Activated CD8-positive, alpha-beta T cell treated with anti-CD3 and anti-CD28 coated beads, Interleukin-2, amount 10 ng/mL, durations not matched to agents 7 days and 5 days (primary cell): ENCODE data around the gene IFT122. TPM values are rescaled to one million over a fixed set of nuclear protein-coding genes. Genes with fewer than 3 reads are reported as not detected.
"Not testable (repeated sequence)": the region's sequence is repeated elsewhere in the genome, so short reads cannot be mapped to it uniquely, and the experiment has no call there.

ENCODE experiments used
- ATAC-seq: fragments of 150-1000 bp; cut with Tn5 transposase; one replicate; pipeline ENCODE4 v1.10.0; 2021; ENCODE audit warnings: moderate library complexity
- CTCF ChIA-PET: fragments of 350-600 bp; sonication (Branson Sonifier 250); formaldehyde crosslinking; loops from one replicate; lab custom pipeline; 2021; ENCODE audit warnings: antibody characterized with exemption; lab: Charles Lee
- POLR2A ChIA-PET: fragments of 350-600 bp; sonication (Branson Sonifier 250); formaldehyde crosslinking; loops from one replicate; lab custom pipeline; 2021; ENCODE audit warnings: antibody characterized with exemption; lab: Charles Lee
- DNase-seq: peaks from one replicate; pipeline ENCODE4 v3.0.0-alpha.2; 2020
- H3K27ac Mint-ChIP-seq: one replicate; pipeline ENCODE4 v1.8.0; 2021; ENCODE audit warnings: mild to moderate bottlenecking, mixed read lengths
- H3K27me3 Mint-ChIP-seq: one replicate; pipeline ENCODE4 v1.8.0; 2021; ENCODE audit warnings: low read depth, mixed read lengths
- H3K36me3 Mint-ChIP-seq: one replicate; pipeline ENCODE4 v1.8.0; 2021; ENCODE audit warnings: low read depth, mixed read lengths
- H3K4me1 Mint-ChIP-seq: one replicate; pipeline ENCODE4 v1.8.0; 2021; ENCODE audit warnings: low read depth, mixed read lengths
- H3K4me3 Mint-ChIP-seq: one replicate; pipeline ENCODE4 v1.8.0; 2021; ENCODE audit warnings: mild to moderate bottlenecking, mixed read lengths
- H3K9me3 Mint-ChIP-seq: one replicate; pipeline ENCODE4 v1.8.0; 2022; ENCODE audit warnings: mixed read lengths; ENCODE audit not compliant: insufficient read depth
- total RNA-seq, 2 experiments: library from RNA; stranded (reverse); gene quantifications; one replicate each; pipeline ENCODE4 v1.2.3, GENCODE V29; 2021

IFT122 gene
- total RNA-seq, 2 experiments from 2014 or later = 22.3 to 25.6 TPM

DNA sequence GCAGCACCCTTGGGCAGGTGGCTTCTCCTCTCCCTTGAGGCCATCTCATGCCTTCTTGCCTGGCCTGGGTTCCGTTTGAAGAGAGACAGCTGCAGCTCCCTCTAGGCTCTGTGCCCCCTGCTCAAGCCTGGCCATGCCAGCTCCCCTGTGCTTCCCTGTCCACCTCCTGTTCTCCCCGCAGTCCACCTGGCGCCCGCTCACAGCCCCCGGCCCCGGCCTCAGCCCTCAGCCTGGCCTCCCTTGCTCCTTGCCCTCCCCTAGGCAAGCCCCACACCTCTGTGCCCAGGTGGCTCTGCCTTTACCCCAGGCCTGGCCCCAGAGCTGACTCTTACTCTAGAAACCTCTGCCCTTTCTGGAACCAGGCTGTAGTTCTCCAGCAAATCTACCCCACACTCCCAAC lies 74.5 kb downstream of the IFT122 start:
- Mint-ChIP-seq H3K4me3 (no peak overlapping the region), H3K36me3 (peaks cover 2% of the 10 kb centered on the region), H3K27me3 (no peaks in the 10 kb centered on the region), H3K4me1 (peaks cover 16% of the 10 kb centered on the region), H3K27ac (no peak overlapping the region), H3K9me3 (no peaks in the 10 kb centered on the region)
- ATAC-seq (no peak), DNase-seq (no peak)
- ChIA-PET POLR2A (no interaction called here), CTCF (no interaction called here)

DNA sequence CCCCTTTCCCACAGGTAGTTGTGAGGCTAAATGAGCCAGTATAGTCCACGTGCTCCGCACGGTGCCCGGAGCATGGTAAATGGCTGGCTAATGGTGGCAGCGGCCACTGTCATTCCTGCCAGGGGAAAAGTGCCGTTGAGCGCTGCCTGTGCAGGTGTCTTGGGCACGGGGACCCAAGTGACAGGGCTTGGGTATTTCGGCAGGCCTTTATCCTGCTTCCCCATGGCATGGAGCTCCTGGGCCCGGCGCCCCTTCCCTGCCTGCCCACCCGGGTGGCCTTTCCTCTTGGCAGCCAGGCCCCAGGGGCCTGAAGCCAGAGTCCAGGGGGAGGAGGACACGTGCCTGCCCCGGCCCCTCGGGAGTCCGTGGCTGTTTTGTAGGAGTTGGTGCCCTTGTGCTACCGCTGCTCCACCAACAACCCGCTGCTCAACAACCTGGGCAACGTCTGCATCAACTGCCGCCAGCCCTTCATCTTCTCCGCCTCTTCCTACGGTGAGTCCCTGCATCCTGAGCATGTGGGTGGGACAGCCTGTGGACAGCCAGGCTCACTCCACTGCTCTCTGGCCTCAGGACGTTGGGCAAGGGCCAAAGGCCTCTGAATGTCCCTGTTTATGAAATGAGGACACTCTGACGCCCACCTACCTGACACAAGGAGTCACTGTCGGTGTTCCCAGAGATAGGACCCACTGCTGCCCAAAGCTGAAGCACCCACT lies 75.2 kb downstream of the IFT122 start:
- H3K9me3 Mint-ChIP-seq, POLR2A ChIA-PET, H3K27me3 Mint-ChIP-seq, ATAC-seq, H3K4me3 Mint-ChIP-seq, H3K36me3 Mint-ChIP-seq, DNase-seq, CTCF ChIA-PET, H3K27ac Mint-ChIP-seq: not testable (repeated sequence)
- peaks cover 16% of the 10 kb centered on the region for H3K4me1 Mint-ChIP-seq

DNA sequence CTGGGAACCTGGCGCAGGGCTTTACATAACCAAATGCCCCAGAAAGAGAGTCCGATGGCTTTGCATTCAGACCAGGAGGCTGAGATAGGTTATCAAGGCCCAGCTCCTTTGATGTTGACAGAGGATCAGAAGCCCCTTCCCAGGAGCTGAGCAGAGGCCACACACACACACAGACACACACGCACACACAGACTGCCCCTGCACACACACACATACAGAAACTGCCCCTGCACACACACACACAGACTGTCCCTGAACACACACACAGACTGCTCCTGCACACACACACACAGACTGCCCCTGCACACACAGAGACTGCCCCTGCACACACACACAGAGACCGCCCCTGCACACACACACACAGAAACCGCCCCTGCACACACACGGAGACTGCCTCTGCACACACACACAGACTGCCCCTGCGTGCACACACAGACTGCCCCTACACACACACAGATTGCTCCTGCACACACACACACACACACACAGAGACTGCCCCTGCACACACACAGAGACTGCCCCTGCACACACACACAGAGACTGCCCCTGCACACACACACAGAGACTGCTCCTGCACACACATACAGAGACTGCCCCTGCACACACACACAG lies 75.9 kb downstream of the IFT122 start:
- H3K4me3 Mint-ChIP-seq, H3K9me3 Mint-ChIP-seq, H3K36me3 Mint-ChIP-seq, CTCF ChIA-PET, ATAC-seq, POLR2A ChIA-PET, DNase-seq, H3K27me3 Mint-ChIP-seq: not testable (repeated sequence)
- peak overlapping the region; percentile 55 for H3K27ac Mint-ChIP-seq
- H3K4me1 Mint-ChIP-seq = peaks cover 11% of the 10 kb centered on the region

DNA sequence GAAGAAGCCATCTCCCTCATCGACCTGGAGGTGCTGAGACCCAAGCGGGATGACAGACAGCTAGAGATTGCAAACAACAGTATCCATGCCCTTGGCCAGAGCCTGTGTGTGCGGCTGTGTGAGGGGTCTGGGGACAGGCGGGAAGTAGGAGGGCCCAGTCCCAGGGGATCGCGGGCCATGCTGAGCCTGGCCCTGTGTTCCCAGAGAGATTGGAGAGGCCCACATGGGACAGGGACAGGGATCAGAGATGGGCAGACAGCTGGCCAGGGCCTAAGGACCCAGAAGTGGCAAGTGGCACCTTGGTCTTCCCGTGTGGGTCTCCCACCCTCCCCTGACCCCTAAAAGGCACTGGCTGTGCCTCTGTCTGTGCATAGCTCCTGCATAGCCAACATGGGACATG lies 77.5 kb downstream of the IFT122 start:
- ChIA-PET POLR2A (no interaction called here), CTCF (interaction anchor here (1.1 kb wide), 1 partner anchor 134 kb away, joined by 5 read pairs; no protein-coding TSS in a partner anchor)
- no peak overlapping the region for H3K4me3 Mint-ChIP-seq
- H3K9me3 Mint-ChIP-seq = no peaks in the 10 kb centered on the region
- no peaks in the 10 kb centered on the region for H3K27me3 Mint-ChIP-seq
- ATAC-seq (no peak), DNase-seq (no peak)
- H3K27ac Mint-ChIP-seq = no peak overlapping the region
- H3K36me3 Mint-ChIP-seq = no peaks in the 10 kb centered on the region
- H3K4me1 Mint-ChIP-seq = no peaks in the 10 kb centered on the region

DNA sequence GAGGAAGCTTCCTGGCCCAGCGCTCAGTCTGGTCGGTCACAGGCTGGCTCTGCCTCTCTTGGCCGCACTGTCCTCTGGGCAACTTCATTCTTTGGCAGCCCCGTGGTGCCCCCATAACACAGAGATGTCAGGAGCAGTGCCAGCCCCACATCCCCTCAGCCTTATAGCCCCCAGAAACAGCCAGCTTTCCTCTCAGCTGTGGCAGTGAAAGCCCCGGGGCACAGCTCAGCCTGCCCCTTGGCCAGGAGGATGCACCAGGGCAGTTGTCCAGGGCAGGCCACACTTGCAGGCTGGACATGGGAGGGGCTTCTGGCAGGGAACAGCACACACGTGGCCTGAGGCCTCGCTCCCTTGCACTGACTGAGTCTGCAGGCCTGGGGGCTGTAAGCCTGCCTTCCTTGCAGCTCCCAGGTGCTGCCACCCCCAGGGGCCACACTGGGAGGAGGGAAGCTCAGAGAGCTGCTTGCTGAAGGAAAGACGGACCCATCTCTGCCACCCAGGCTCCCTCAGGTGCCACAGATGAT lies 78.1 kb downstream of the IFT122 start:
- H3K4me3 Mint-ChIP-seq = no peak overlapping the region
- ATAC-seq = no peak
- H3K36me3 Mint-ChIP-seq = no peaks in the 10 kb centered on the region
- DNase-seq = no peak
- no peaks in the 10 kb centered on the region for H3K9me3 Mint-ChIP-seq
- H3K27ac Mint-ChIP-seq = no peak overlapping the region
- CTCF ChIA-PET = interaction anchor here (1.1 kb wide), 1 partner anchor 135 kb away, joined by 5 read pairs; no protein-coding TSS in a partner anchor
- no peaks in the 10 kb centered on the region for H3K27me3 Mint-ChIP-seq
- POLR2A ChIA-PET = no interaction called here
- no peaks in the 10 kb centered on the region for H3K4me1 Mint-ChIP-seq

DNA sequence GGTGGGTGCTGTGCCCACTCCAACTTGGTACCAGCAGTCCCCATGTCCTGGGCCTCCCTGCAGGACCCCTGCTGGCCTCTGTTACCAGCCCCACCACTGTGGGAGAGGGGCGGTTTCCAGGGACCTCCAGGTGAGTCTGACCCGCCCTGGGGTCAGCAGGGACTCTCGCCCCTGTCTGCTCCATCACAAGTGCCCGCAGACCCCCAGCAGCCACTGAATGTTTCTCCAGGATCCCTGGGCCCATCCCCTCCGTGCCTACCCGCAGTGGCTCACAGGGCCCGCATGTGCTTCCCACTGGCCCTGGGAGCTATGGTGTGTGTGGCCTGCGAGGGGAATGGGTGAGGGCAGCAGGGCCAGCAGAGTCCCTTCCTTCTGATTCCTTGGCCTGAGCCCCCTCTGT lies 78.6 kb downstream of the IFT122 start:
- ATAC-seq = no peak
- ChIA-PET POLR2A (no interaction called here), CTCF (no interaction called here)
- Mint-ChIP-seq H3K4me3 (no peak overlapping the region), H3K36me3 (no peaks in the 10 kb centered on the region), H3K27me3 (no peaks in the 10 kb centered on the region), H3K27ac (no peak overlapping the region), H3K4me1 (no peaks in the 10 kb centered on the region), H3K9me3 (no peaks in the 10 kb centered on the region)
- DNase-seq = no peak

DNA sequence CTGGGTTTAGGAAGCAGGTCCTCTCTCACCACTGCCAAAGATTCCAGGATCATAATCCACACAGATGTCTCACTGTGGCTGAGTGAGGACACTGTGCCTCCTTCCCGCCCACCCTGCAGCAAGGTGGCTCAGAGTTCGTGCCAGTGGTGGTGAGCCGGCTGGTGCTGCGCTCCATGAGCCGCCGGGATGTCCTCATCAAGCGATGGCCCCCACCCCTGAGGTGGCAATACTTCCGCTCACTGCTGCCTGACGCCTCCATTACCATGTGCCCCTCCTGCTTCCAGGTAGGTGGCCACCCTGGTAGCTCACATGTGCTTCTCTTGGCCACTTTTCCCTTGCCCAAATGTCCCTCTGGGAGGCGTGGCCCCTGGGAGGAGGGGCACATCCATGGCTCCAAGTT lies 79.4 kb downstream of the IFT122 start:
- no peaks in the 10 kb centered on the region for H3K27me3 Mint-ChIP-seq
- H3K4me1 Mint-ChIP-seq = no peaks in the 10 kb centered on the region
- no peak overlapping the region for H3K4me3 Mint-ChIP-seq
- DNase-seq (no peak), ATAC-seq (no peak)
- POLR2A ChIA-PET = no interaction called here
- H3K9me3 Mint-ChIP-seq = no peaks in the 10 kb centered on the region
- no peaks in the 10 kb centered on the region for H3K36me3 Mint-ChIP-seq
- H3K27ac Mint-ChIP-seq = no peak overlapping the region
- CTCF ChIA-PET = no interaction called here

DNA sequence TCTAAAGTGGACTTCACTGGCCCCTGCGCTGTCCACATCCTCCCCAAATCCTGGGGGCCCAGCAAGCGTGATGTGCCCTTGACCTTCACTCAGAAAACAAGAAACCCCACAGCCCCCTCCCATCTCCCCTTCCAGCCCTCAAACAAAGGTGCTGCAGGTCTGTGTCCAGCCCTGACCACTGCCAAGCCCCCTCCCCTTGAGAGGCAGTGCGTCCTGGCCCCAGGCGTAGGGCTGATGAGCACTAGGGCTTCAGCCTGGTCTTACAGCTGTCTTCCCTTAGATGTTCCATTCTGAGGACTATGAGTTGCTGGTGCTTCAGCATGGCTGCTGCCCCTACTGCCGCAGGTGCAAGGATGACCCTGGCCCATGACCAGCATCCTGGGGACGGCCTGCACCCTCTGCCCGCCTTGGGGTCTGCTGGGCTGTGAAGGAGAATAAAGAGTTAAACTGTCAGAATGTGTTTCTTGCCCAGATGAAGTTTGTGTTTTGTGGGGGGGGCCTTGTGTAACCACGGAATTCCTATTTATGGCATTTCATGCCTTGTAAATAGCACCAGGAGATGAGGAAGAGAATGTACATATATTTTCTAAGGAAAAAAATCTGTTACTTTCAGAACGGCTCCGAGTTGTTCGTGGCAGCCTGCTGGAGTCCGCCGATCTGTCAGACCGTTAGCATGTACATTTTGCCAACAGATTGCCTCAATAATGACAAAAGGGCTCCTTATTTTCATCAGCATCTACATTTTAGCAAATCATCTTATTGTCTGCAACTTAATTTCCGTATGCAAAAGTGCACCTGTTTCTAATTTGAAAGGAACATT lies 80.1 kb downstream of the IFT122 start:
- Mint-ChIP-seq H3K9me3 (no peaks in the 10 kb centered on the region), H3K27me3 (no peaks in the 10 kb centered on the region), H3K36me3 (no peaks in the 10 kb centered on the region), H3K4me1 (no peaks in the 10 kb centered on the region), H3K4me3 (no peak overlapping the region), H3K27ac (no peak overlapping the region)
- ChIA-PET CTCF (no interaction called here), POLR2A (no interaction called here)
- no peak for DNase-seq
- no peak for ATAC-seq

DNA sequence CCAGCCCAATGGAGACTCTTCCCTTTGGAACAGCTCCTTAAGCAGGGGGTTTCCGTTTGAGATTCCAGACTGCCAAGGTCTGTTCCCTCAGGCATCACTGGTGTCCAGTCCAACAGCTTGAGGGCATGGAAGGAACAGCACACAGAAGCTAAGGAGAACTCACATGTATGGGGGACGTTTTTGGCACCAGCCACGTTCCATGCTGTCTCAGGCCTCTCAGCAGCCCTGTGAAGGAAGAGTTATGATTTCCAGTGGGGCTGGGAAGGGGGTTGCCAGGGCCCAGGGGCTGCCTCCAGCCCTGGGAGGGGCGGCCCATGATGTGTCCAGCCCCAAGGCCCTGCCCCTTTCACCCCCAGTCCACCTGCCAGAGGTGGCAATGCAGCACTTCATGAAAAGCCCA lies 80.9 kb downstream of the IFT122 start:
- ChIA-PET CTCF (no interaction called here), POLR2A (no interaction called here)
- ATAC-seq = no peak
- Mint-ChIP-seq H3K4me1 (no peaks in the 10 kb centered on the region), H3K9me3 (no peaks in the 10 kb centered on the region), H3K36me3 (no peaks in the 10 kb centered on the region), H3K27me3 (no peaks in the 10 kb centered on the region), H3K27ac (no peak overlapping the region), H3K4me3 (no peak overlapping the region)
- DNase-seq = no peak

DNA sequence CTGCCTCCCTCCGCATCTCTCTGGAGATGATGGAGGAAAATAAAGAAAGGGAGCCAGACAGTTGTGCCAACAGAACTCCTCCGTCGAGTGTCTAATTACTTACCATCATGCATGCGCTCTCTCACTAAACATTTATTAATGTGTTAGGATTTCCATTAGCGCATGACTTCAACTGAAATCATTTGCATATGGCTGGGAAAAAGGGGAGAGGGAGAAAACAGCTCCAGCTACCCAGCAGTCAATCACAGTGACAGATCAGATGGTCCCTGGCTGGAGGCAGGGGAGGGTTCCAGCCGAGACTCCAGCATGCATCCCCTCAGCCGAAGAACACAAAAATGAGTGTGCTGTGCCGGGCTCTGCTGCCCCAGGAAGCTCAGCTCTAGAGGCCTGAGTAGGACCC lies 81.6 kb downstream of the IFT122 start:
- Mint-ChIP-seq H3K4me1 (no peaks in the 10 kb centered on the region), H3K4me3 (no peak overlapping the region), H3K27ac (no peak overlapping the region), H3K27me3 (no peaks in the 10 kb centered on the region), H3K36me3 (no peaks in the 10 kb centered on the region), H3K9me3 (no peaks in the 10 kb centered on the region)
- CTCF ChIA-PET = no interaction called here
- POLR2A ChIA-PET = no interaction called here
- no peak for ATAC-seq
- DNase-seq = no peak

DNA sequence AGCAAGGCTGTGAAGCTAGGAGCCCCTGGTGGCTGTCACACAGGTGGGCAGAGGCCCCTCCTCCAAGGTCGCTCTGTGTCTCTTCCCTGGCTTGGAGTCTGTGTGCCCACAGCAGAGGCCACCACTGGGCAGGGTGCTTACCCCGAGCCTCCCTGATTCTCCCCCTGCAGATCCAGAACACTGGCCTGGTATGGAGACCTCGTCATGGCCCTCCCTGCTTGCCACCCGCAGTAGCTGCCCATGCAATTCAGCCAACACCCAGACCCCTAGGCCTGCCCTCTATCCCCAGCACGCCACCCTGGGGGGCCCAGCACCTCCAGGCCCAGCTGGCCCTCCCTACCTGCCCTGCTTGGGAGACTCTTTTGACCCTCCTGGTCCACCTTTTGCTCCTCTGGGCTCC lies 82.9 kb downstream of the IFT122 start:
- H3K27me3 Mint-ChIP-seq = no peaks in the 10 kb centered on the region
- ATAC-seq (no peak), DNase-seq (no peak)
- no peaks in the 10 kb centered on the region for H3K4me1 Mint-ChIP-seq
- H3K9me3 Mint-ChIP-seq = no peaks in the 10 kb centered on the region
- no peaks in the 10 kb centered on the region for H3K36me3 Mint-ChIP-seq
- POLR2A ChIA-PET = no interaction called here
- CTCF ChIA-PET = no interaction called here
- no peak overlapping the region for H3K27ac Mint-ChIP-seq
- no peak overlapping the region for H3K4me3 Mint-ChIP-seq

DNA sequence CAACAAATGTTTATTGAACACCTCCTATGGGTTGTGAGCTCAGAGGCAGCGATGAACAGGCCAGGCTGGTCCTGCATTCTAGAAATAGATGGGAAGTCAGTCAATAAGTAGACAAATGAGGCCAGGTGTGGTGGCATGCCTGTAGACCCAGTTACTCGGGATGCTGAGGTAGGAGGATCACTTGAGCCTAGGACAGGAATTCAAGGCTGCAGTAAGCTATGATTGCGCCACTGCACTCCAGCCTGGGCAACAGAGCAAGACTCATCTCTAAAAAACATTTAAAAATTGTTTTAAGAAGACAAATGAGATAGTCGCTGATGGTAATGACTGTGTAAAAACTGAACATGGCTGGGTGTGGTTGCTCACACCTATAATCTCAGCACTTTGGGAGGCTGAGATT lies 84.1 kb downstream of the IFT122 start:
- DNase-seq = no peak
- H3K9me3 Mint-ChIP-seq = no peaks in the 10 kb centered on the region
- ChIA-PET CTCF (no interaction called here), POLR2A (no interaction called here)
- no peaks in the 10 kb centered on the region for H3K27me3 Mint-ChIP-seq
- no peak overlapping the region for H3K27ac Mint-ChIP-seq
- H3K4me3 Mint-ChIP-seq = no peak overlapping the region
- ATAC-seq = no peak
- no peaks in the 10 kb centered on the region for H3K4me1 Mint-ChIP-seq
- no peaks in the 10 kb centered on the region for H3K36me3 Mint-ChIP-seq
